ENCODE measurements around the gene ULK2. TPM values are rescaled to one million over a fixed set of nuclear protein-coding genes. Genes with fewer than 3 reads are reported as not detected.
A peak's percentile ranks its signal among the peaks of the same experiment; 100 is the strongest.

ULK2 gene
- total RNA-seq, 2 donors from 2014 or later: 3.5 to 7.0 TPM

DNA sequence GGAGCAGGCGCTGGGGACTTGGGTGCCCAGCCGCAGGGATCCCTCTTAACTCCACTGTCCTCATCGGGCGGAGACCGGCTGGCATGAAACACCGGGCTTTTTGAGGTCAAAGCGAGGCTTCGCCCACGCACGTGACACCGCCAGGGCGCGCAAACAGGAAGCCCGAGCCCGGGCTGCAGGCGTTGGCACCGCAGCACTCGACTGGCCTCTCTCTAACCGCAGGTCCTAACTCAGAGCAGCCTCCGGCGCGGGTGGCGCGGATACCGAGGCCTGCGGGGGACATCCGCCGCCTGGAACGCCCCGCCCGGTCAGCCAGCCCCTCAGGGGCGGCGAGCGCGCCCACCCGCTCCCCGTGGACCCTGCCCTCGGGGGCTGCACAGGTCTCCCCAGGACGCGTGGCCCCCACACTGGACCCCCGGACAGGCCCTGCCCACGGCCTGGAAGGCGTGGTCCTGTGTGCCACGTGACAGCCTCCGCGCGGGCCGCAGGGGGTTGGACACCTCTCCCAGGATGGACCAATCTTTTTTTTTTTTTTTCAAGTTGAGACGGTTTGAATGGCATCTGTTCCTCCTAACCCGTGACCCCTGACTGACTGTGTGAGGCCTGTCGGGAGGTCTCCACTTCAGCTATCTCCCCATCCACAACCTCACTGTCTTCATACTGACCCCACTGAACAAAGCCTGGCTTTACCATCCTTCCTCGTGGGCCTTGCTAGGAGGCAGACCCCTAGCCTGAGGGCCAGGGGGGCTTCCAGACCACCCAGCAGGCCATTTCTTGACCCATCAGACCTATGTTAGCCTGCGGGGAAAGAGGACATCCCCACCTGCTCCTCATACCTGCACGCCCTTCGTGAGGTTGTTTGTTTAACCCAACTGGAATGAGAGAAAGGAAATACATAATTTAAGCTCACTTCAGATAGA lies 143.0 kb downstream of the ULK2 start:
- intact Hi-C loops (cut with DNase I): no loop called here
- Histone ChIP-seq H3K27ac (peak overlapping the region; percentile 28), H3K4me3 (peak overlapping the region; percentile 30), H3K9ac (ENCODE audit: low read depth in 2 of 2, low read length in 2 of 2) (peak overlapping the region; percentile 7 to 52), H3K4me1 (peaks cover 17% of the 10 kb centered on the region), H3K27me3 (no peaks in the 10 kb centered on the region), H3K36me3 (no peaks in the 10 kb centered on the region), H3K9me3 (no peaks in the 10 kb centered on the region)
- peak; percentile 76 for DNase-seq
- TF ChIP-seq, protein P1, sequence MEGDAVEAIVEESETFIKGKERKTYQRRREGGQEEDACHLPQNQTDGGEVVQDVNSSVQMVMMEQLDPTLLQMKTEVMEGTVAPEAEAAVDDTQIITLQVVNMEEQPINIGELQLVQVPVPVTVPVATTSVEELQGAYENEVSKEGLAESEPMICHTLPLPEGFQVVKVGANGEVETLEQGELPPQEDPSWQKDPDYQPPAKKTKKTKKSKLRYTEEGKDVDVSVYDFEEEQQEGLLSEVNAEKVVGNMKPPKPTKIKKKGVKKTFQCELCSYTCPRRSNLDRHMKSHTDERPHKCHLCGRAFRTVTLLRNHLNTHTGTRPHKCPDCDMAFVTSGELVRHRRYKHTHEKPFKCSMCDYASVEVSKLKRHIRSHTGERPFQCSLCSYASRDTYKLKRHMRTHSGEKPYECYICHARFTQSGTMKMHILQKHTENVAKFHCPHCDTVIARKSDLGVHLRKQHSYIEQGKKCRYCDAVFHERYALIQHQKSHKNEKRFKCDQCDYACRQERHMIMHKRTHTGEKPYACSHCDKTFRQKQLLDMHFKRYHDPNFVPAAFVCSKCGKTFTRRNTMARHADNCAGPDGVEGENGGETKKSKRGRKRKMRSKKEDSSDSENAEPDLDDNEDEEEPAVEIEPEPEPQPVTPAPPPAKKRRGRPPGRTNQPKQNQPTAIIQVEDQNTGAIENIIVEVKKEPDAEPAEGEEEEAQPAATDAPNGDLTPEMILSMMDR (IDR thresholded peaks at IDR 0.05): no peak

DNA sequence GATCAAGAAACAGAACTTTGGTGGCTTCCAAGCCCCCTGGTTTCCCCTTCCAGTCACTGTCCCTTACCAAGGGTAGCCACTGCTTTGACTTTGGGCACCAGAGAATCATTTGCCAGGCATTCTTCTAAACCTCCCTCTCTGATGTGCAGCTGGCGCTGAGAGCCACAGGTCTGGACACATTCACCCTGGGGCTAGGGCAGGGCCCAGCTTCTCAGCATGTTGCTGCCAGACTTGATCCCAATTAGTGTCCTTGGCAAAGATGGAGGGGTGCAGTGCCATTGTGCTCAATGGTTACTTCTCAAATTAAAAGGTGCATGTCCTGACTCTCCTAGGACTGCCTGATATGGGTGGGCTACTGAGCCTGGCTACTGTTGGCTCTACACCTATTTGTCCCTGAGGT lies 143.8 kb downstream of the ULK2 start:
- TF ChIP-seq, protein P1 (IDR thresholded peaks at IDR 0.05): no peak
- Histone ChIP-seq H3K9ac (ENCODE audit: low read depth in 2 of 2, low read length in 2 of 2) (no peak overlapping the region), H3K27me3 (no peaks in the 10 kb centered on the region), H3K27ac (no peak overlapping the region), H3K36me3 (no peaks in the 10 kb centered on the region), H3K9me3 (no peaks in the 10 kb centered on the region), H3K4me1 (peaks cover 17% of the 10 kb centered on the region), H3K4me3 (no peak overlapping the region)
- intact Hi-C loops (cut with DNase I): no loop called here
- DNase-seq: no peak

Other genes starting within 250 kb of the ULK2 start
- 100 to 1,000 TPM; 115 to 144 TPM for gene ALDH3A2, start 219.2 kb downstream of the ULK2 start, total RNA-seq
- under 1 TPM; 0.16 to 0.25 TPM for gene SLC47A2, start 151.4 kb downstream of the ULK2 start, total RNA-seq
- 1 to 10 TPM; 3.7 to 6.6 TPM for gene ALDH3A1, start 119.6 kb downstream of the ULK2 start, total RNA-seq
- 10 to 100 TPM; 27.5 to 30.3 TPM for gene AKAP10, start 109.9 kb upstream of the ULK2 start, total RNA-seq
- gene SPECC1, start 141.4 kb upstream of the ULK2 start, total RNA-seq: 10 to 100 TPM; 53.5 to 78.3 TPM

Measured in colonic mucosa (tissue), 4 donors.